GM19193 (cell line): ENCODE data around the gene TMEM135.

ENCODE experiments used
- POLR2A ChIP-seq: IDR thresholded peaks from 4 replicates; pipeline ENCODE4 v1.6.1; 2011; ENCODE audit not compliant: insufficient read depth, insufficient read length; ENCODE audit errors: extremely low read depth

Gene TMEM135

DNA sequence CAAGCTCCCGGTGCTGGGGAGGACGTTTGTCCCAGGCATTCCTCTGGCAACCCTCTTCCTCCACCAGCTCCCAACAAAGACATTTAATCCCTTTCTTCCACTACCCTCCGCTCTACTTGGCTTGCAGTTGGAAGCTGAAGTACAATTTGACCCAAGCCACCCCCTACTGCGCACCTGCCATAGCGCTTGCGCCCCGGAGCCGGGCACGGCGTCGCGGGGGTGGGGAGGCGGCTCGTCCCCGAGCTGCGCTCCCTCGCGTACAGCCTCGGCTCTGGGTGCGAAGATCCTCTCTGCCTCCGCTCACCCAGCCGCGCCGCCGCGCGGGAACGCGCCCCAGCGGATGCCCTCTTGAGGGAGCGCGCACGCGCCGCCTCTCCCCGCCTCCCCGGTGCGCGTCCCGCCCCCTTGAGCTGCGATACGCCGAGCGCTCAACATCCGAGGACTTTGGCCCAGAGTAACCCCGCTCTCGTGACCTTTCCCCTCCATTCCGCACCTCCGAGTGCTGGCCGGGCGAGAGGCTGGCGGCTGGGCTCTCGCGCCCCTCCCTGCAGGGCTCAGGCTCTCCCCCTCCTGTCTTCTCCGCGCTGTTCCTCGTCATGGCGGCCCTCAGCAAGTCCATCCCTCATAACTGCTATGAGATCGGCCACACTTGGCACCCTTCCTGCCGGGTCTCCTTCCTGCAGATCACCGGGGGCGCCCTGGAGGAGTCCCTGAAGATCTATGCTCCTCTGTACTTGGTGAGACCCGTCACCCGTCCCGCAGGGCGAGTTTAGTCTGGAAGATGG lies at the start of gene TMEM135:
Gene TMEM135 (plus strand): TSS at position 485 of the 785 bp plus-strand sequence. CDS start 112 bp downstream, at position 597.
- TF ChIP-seq POLR2A = peak; percentile 82

DNA sequence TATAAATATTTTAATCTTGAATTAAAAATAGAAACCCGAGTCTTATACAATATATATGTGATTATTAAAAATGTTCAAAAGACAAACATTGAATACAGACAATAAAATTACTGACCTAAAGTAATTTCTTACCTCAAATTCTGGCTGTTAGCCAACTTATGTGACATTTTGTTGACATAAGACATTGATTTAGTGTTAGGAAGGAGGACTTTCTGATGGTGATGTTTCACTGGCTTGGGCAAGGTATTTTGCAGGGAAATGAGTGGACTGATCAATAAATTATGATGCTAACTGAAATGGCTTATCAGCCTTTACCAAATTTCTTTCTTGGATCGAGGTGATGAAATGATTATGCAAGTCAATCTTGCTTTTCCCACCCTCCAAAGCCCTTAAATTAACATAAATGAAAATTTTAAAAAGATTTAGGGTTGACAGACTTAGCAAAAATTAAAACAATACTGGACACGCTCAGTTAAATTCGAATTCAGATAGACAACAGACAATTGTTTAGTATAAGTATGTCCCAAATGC lies 49.3 kb upstream of the TMEM135 start:
- no peak for TF ChIP-seq POLR2A

- TF ChIP-seq POLR2A = no peak
Observed at GRCh38 chr11:86990031-86990430, 47.7 kb upstream of the TMEM135 start.

- TF ChIP-seq POLR2A = no peak
Observed at GRCh38 chr11:86990515-86990914, 47.2 kb upstream of the TMEM135 start.

GRCh38 chr11:86991341-86991740 lies 46.4 kb upstream of the TMEM135 start:
- no peak for TF ChIP-seq POLR2A

DNA sequence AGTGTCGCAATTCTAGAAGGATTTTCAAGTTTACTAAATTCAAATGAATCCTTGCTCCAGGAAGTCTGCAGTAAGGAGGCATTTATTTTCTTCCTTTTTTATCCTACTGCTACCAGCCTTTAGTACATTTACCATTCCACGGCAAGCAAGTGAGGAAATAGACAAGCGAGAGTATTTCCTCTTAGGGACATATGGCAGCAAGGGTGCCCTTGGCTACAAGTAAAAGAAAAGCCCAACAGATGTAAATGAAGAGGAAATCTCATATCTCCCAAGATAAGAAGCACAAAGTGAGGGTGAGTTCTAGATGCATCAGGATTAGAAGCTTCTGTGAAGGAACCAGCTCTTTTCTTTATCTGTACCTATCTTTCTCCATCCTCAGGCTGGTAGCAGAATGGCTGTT lies 44.7 kb upstream of the TMEM135 start:
- TF ChIP-seq POLR2A = no peak

DNA sequence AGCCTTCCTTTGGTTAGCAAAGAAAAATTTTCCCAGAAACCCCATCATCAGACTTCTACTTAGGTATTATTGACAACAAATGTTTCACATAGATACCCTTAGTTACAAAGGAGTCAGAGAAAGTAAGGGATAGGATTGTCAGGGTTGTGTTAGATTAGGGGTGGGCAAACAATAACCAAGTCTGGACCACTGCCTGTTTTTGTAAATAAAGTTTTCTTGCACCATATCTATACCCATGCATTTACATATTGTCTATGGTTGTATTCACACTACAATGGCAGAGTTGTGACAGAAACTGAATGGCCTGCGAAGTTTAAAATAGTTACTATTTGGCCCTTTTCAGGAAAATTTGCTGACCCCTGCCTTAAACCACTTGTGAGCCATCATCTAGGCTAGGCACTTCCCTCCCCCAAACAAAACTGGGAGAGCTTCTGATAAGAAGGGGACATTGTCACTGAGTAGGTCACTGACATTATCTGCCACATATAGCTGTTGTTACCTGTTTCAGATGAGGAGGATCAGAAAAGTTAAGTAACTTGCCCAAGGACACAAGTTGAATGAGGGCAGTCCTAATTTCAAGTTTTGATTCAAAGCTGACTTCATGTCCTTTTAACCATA lies 40.7 kb upstream of the TMEM135 start:
- no peak for TF ChIP-seq POLR2A

DNA sequence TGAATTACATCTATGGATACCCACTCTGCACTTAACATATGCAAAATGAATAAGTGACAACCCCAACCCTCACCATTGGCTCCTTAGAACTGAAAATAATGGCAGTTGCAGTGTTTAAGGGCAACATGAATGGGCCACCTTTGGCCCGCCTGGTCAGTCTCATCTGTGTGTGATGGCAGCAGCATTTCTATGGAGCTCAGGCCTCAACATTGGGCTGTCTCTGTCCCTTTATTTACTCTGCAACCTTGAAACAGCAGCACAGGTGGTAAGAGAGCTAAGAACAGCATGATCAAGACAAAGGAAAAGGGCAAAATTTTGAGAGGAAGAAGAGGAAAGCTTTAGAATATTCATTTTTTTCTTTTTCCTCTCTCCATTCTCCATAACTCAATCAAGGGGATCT lies 38.3 kb upstream of the TMEM135 start:
- TF ChIP-seq POLR2A = no peak

- TF ChIP-seq POLR2A = no peak
Observed at GRCh38 chr11:86999859-87000753, 37.6 kb upstream of the TMEM135 start.

DNA sequence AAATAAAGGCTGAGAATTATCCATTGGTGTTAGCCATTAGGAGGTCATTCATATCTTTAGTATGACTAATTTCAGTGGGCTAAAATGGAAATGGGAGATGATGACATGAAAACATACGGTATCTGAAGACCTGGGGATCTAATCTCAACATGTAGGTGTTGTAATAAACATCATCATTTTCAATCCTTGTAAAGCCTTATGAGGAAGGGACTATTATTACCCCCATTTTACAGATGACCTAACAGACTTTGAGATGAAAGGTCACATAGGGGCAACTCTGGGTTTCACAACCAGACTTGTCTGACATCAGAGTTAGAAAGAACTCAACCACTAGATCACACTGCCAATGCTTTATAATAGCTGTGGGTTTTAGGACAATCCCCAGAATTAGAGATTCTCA lies 34.8 kb upstream of the TMEM135 start:
- TF ChIP-seq POLR2A = no peak

DNA sequence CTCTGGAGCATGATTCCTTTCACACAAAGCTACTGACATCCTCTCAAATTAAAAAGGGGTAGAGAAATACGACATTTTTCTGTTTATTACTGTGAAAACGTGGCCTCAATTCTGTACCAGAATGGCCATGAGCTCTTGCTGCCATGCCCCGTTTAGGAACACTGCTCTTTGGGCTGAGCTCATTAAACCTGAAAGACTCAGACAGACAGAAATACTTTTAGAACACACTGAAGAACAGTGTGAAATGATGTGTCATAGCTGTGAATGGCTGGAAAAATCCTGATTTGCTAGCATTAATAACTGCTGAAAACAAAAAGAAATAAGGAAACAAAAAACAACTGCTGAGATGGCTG lies 32.2 kb upstream of the TMEM135 start:
- no peak for TF ChIP-seq POLR2A

DNA sequence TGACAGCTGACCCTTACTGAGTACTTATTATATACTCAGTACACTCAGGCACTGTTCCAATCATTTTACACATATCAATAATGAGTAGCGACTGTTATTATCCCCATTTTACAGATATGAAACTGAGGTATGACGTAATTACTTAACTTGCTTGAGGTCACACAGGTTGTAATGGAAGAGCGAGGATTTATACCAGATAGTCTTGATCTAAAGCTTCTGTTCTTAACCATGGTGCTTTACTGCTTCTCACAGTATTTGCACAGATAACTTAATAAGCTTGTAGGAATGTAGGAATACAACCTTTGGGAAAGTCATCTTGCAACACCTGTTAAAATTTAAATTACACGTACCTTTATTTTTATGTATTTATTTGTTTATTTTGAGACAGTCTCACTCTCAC lies 31.7 kb upstream of the TMEM135 start:
- no peak for TF ChIP-seq POLR2A

GRCh38 chr11:87007963-87008362 lies 29.8 kb upstream of the TMEM135 start:
- no peak for TF ChIP-seq POLR2A

DNA sequence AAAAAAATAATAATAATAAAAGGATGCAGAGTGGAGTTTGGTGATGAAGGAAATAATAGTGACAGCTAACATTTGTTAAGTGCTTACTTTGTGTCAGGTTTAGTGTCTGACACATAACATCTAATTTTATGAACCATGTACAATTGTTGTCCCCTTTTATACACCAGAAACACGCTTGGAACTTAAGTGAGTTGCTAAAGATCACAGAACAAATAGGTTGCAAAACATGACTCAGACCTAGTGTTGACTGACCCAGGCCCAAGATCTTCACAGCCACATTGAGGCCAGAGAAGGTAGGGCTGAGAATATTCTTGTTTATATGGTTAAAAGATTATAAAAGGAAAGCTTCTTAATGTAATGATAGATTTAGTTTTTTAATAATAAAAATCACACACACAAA lies 25.6 kb upstream of the TMEM135 start:
- TF ChIP-seq POLR2A = no peak

DNA sequence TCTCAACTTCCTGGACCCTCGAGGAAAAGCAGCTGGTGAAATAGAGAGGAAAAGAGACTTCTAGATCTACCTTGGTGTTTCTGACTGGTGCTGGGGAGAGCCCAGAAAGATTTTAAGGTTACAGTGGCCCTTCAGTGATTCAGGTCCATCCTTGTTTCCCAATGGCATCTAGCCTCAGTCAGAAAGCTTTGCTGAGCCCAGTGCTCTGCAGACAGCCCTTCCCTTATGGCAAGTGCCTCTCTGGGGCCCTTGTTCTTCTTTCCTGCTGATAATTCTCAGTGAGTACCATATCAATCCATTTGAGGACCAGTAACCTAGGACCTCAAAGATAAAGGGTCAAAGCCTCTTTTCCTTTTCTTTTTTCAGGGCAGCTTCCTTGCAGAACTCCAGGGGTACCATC lies 25.1 kb upstream of the TMEM135 start:
- TF ChIP-seq POLR2A = no peak

GRCh38 chr11:87013912-87014825 lies 23.6 kb upstream of the TMEM135 start:
- TF ChIP-seq POLR2A = no peak
